HG03575 (cell line): Measurements from ENCODE around the gene ZNF592.

Source experiments
- ATAC-seq: cut with Tn5 transposase; IDR thresholded peaks from one replicate; pipeline ENCODE4 v1.9.1; 2021; ENCODE audit not compliant: unreplicated experiment, insufficient number of reproducible peaks, low FRiP score; ENCODE audit errors: extremely low read depth

ZNF592 gene

DNA sequence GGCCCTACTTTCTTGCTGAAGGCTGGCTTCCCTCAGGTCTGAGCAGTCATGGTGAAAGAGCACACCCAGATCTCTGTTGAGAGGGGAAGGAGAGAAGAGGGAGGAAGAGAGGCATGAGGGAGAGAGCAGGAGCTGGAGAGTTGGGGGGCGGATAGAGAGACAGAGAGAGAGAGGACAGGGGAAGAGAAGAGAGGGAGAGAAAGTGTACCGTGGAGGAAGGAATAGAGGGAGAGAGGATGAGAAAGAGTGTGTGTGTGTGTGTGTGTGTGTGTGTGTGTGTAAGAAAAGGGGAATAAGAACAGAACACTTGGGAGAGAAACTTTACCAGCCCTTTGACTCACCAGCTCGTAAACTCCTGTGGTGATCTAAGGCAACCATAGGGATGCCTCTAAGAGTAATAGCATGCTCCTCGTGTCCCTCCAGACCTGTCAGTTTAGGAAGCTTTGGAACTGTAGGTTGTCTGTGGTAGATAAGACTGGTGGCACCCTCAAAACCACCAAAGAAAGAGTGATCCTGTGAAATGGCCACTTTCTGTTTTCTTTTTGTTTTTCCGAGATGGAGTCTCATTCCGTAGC lies 18.2 kb downstream of the ZNF592 start:
- ATAC-seq: no peak

GRCh38 chr15:84772031-84772430 lies 23.6 kb downstream of the ZNF592 start:
- ATAC-seq: no peak

GRCh38 chr15:84772467-84772866 lies 24.1 kb downstream of the ZNF592 start:
- ATAC-seq: no peak

GRCh38 chr15:84773716-84774115 lies 25.3 kb downstream of the ZNF592 start:
- no peak for ATAC-seq

- no peak for ATAC-seq
Measured at GRCh38 chr15:84775867-84776449, 27.6 kb downstream of the ZNF592 start.

DNA sequence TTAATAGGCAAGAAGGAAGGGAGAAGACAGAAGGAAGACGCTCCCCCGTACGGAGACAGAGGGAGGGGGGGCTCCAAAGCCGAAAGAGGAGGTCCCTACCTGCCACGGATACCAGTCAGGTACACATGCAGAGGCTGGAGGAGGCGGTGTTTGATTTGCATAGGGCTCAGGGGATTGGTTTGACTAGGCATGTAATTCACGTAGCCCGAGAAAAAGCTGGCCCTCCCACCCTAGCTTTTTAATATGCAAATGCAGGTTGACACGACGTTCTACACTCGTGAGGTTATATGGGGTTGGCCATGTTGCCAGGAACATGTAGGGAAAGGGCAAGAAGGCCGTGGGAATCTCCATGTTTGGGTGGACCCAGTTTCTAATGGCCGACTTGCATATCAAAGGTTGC lies 29.8 kb downstream of the ZNF592 start:
- ATAC-seq: no peak

GRCh38 chr15:84780492-84780891 lies 32.1 kb downstream of the ZNF592 start:
- no peak for ATAC-seq

GRCh38 chr15:84781495-84781894 lies 33.1 kb downstream of the ZNF592 start:
- ATAC-seq: no peak

DNA sequence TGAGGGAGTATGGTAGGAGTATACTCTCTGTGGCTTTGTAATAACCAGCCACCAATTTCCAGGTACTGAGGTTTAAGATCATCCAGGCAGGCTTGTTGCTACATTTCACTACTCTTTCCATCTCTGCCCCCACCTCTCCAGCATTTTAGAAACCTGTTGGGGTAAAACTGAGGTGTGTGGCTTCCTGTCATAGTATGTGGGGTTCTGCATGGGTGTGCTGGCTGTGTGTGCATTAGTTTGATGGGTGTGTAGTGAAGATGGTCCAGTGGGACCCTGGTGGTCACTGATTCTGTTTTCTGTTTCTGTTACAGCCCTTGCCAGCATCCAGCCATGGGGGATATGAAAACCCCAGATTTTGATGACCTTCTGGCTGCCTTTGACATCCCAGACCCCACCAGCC lies 34.0 kb downstream of the ZNF592 start:
- no peak for ATAC-seq

DNA sequence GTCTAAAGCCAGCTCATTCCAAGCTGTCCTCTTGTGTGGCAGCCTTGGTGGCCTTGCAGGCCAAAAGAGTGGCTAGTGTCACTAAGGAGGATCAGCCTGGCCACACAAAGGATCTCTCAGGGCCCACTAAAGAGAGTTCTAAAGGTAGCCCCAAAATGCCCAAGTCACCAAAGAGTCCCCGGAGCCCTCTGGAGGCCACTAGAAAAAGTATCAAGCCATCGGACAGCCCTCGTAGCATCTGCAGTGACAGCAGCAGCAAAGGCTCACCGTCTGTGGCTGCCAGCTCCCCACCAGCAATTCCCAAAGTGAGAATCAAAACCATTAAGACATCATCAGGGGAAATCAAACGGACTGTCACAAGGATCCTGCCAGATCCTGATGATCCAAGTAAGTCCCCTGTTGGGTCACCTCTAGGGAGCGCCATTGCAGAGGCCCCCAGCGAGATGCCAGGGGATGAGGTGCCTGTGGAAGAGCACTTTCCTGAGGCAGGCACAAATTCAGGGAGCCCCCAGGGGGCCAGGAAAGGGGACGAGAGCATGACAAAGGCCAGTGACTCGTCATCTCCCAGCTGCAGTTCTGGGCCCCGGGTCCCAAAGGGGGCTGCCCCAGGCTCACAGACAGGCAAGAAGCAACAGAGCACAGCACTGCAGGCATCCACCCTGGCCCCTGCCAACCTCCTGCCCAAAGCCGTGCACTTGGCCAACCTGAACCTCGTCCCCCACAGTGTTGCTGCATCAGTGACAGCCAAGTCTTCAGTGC lies 35.3 kb downstream of the ZNF592 start:
- no peak for ATAC-seq

DNA sequence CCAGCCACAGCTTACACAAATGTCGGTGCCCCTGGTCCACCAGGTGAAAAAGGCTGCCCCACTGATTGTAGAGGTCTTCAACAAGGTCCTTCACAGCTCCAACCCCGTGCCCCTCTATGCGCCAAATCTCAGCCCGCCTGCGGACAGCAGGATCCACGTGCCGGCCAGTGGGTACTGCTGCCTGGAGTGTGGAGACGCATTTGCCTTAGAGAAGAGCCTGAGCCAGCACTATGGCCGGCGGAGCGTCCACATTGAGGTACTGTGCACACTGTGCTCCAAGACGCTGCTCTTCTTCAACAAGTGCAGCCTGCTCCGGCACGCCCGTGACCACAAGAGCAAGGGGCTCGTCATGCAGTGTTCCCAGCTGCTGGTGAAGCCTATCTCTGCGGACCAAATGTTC lies 35.9 kb downstream of the ZNF592 start:
- ATAC-seq: no peak

GRCh38 chr15:84785053-84785452 lies 36.7 kb downstream of the ZNF592 start:
- no peak for ATAC-seq

- ATAC-seq: no peak
Measured at GRCh38 chr15:84788500-84788899, 40.1 kb downstream of the ZNF592 start.

DNA sequence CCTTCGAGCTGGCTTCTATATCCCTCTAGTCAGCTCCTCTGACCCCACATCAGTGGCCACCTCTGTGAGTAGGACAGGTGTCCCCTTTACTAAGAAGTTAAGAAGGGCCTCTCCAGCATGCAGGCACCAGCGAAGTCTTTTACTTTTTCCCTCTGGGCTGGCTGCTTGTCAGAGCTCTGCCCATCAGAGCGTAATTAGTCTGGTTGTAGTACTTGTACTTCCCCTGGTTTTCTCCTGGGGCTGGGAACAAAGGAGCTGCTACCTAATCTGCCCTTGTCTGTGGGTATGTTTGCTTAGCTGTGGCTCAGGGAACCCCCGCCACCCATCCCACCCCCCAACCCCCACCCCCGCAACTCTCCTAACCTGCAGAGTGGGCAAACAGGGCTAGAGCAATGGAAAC lies 41.4 kb downstream of the ZNF592 start:
- no peak for ATAC-seq

- ATAC-seq: no peak
Measured at GRCh38 chr15:84790676-84791075, 42.3 kb downstream of the ZNF592 start.

DNA sequence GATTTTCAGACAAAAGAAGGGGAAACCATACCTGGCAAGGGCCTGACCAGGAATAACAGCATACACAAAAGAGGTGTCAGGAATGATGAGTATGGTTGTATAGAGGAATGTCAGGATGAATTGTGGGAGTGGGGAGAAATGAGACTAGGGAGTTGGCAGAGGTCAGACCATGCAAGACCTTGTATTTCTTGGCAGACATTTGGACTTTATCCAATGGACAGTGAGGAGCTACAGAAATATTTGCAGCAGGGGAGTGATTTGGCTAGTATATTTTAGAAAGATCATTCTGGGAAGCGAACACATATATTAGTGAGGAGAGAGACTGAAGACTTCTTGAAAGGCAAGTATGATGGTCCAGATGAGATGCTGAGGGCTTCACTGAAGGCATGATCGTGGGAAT lies 43.4 kb downstream of the ZNF592 start:
- ATAC-seq: no peak

DNA sequence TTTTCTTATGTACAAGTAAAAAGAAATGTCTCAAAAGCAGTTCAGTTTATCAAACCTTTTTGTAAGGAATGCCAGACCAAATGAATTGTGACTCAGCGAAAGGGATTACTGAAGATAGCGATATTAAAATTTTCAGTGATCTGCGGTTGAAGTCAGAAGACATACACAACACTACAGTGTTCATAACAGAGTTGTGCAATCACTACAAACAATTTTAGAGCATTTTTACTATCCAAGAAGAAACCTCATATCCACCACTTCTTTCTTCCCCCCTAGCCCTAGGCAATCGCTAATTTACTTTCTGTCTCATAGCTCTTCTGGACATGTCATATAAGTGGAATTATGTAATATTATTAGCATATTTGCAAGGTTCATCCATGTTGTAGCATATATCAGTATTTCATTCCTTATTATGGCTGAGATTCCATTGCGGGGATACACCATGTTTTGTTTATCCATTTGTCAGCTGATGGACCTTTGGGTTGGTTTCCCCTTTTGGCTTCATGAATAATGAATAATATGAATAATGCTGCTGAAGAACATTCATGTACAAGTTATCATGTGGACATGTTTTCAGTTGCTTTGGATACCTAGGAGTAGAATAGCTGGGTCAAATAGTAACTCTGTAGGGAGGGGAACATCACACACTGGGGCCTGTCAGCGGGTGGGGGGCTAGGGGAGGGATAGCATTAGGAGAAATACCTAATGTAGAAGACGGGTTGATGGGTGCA lies 45.2 kb downstream of the ZNF592 start:
- ATAC-seq: no peak

GRCh38 chr15:84794162-84794547 lies 45.8 kb downstream of the ZNF592 start:
- ATAC-seq: no peak

GRCh38 chr15:84795186-84795585 lies 46.8 kb downstream of the ZNF592 start:
- no peak for ATAC-seq

GRCh38 chr15:84797212-84797611 lies 48.8 kb downstream of the ZNF592 start:
- no peak for ATAC-seq
